PC-3 (cell line): Measurements from ENCODE around the gene RAP1GAP2.

Experiments used
- EZH2 ChIP-seq: fragments of 300-600 bp; sonication (generic); IDR thresholded peaks from one replicate; pipeline ENCODE4 v1.6.1; 2017; ENCODE audit warnings: antibody characterized with exemption, mild to moderate bottlenecking, low read length; ENCODE audit not compliant: unreplicated experiment
- EZH2phosphoT487 ChIP-seq: fragments of 300-600 bp; sonication (generic); IDR thresholded peaks from 2 replicates; pipeline ENCODE4 v1.6.1; 2018; ENCODE audit warnings: mild to moderate bottlenecking, antibody characterized with exemption, low read length, borderline replicate concordance
- TF ChIP-seq, protein P1 (sequence below): fragments of 300-600 bp; sonication (generic); conservative IDR thresholded peaks from 2 replicates; pipeline ENCODE4 v1.5.1; 2017; ENCODE audit warnings: antibody characterized with exemption, low read depth, mild to moderate bottlenecking, low read length

DNA sequence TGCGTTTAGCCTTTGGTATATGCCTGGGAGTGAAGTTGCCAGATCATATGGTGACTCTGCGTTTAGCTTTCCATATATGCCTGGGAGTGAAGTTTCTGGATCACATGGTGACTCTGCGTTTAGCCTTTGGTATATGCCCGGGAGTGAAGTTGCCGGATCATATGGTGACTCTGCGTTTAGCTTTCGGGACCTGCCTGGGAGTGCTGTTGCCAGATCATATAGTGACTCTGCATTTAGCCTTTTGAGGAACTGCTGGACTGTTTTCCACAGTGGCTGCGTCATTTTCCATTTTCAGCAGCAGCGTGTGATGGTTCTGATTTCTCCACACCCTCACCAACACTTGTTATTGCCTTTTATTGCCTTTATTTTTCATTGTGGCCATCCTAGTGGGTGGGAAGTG lies 194.2 kb downstream of the RAP1GAP2 start:
- TF ChIP-seq, protein P1, sequence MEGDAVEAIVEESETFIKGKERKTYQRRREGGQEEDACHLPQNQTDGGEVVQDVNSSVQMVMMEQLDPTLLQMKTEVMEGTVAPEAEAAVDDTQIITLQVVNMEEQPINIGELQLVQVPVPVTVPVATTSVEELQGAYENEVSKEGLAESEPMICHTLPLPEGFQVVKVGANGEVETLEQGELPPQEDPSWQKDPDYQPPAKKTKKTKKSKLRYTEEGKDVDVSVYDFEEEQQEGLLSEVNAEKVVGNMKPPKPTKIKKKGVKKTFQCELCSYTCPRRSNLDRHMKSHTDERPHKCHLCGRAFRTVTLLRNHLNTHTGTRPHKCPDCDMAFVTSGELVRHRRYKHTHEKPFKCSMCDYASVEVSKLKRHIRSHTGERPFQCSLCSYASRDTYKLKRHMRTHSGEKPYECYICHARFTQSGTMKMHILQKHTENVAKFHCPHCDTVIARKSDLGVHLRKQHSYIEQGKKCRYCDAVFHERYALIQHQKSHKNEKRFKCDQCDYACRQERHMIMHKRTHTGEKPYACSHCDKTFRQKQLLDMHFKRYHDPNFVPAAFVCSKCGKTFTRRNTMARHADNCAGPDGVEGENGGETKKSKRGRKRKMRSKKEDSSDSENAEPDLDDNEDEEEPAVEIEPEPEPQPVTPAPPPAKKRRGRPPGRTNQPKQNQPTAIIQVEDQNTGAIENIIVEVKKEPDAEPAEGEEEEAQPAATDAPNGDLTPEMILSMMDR = no peak
- TF ChIP-seq EZH2 (no peak), EZH2phosphoT487 (no peak)
